SU-DHL-6 (cell line): ENCODE results near the gene NFATC3.

ENCODE experiments used
- H2AFZ ChIP-seq: fragments of 200-600 bp; sonication (generic); 2 replicates; pipeline ENCODE4 v1.6.1; 2014; ENCODE audit warnings: low read depth, mild to moderate bottlenecking, moderate library complexity, mixed read lengths, antibody characterized with exemption, low read length; ENCODE audit not compliant: severe bottlenecking
- H3F3A ChIP-seq: fragments of 200-600 bp; shearing (Covaris generic); 2 replicates; pipeline ENCODE4 v1.6.0; 2016; ENCODE audit warnings: antibody characterized with exemption, mild to moderate bottlenecking; ENCODE audit not compliant: insufficient read depth
- H3K27ac ChIP-seq: fragments of 200-600 bp; sonication (generic); 2 replicates; pipeline ENCODE4 v1.5.1; 2016; ENCODE audit warnings: low read depth, mild to moderate bottlenecking, low read length, moderate library complexity, mixed read lengths
- H3K27me3 ChIP-seq: fragments of 200-600 bp; sonication (generic), shearing (Covaris generic); 2 replicates; pipeline ENCODE4 v1.6.0; 2014; ENCODE audit warnings: mild to moderate bottlenecking, low read length
- H3K36me3 ChIP-seq: fragments of 200-600 bp; sonication (generic); 2 replicates; pipeline ENCODE4 v1.6.1; 2014; ENCODE audit warnings: mild to moderate bottlenecking, low read length, mixed read lengths
- H3K4me2 ChIP-seq: fragments of 300-600, 200-600 bp; shearing (Covaris generic), sonication (generic); 2 replicates; pipeline ENCODE4 v1.6.0; 2014; ENCODE audit warnings: low read length, low read depth, mild to moderate bottlenecking; ENCODE audit not compliant: poor library complexity, severe bottlenecking
- H3K4me3 ChIP-seq: fragments of 200-600 bp; sonication (generic); 2 replicates; pipeline ENCODE4 v1.5.1; 2014; ENCODE audit warnings: antibody characterized with exemption, low read length, mild to moderate bottlenecking, mixed read lengths; ENCODE audit not compliant: insufficient read depth, poor library complexity, severe bottlenecking
- H3K79me2 ChIP-seq: fragments of 200-600 bp; sonication (generic); 2 replicates; pipeline ENCODE4 v1.6.1; 2014; ENCODE audit warnings: mild to moderate bottlenecking, low read length, moderate library complexity; ENCODE audit not compliant: insufficient read depth
- H3K9ac ChIP-seq: fragments of 200-600 bp; sonication (generic); 2 replicates; pipeline ENCODE4 v1.7.0; 2014; ENCODE audit warnings: mild to moderate bottlenecking, low read length
- H3K9me2 ChIP-seq: fragments of 200-600 bp; sonication (generic); replicated peaks from 2 replicates; pipeline ENCODE4 v1.6.1; 2014; ENCODE audit warnings: low read length; ENCODE audit not compliant: insufficient read depth
- H3K9me3 ChIP-seq: fragments of 200-600 bp; sonication (generic); 2 replicates; pipeline ENCODE4 v1.6.1; 2014; ENCODE audit warnings: low read length, mixed read lengths; ENCODE audit not compliant: insufficient read depth
- H4K20me1 ChIP-seq: fragments of 200-600 bp; sonication (generic); 2 replicates; pipeline ENCODE4 v1.6.1; 2014; ENCODE audit warnings: low read depth, mild to moderate bottlenecking, antibody characterized with exemption, low read length, moderate library complexity, mixed read lengths
- EZH2phosphoT487 ChIP-seq: fragments of 200-600 bp; sonication (generic), shearing (Covaris generic); conservative IDR thresholded peaks from 2 replicates; pipeline ENCODE4 v1.6.1; 2018; ENCODE audit warnings: mild to moderate bottlenecking, antibody characterized with exemption, low read length, moderate library complexity, mixed read lengths
- TF ChIP-seq, protein P1 (sequence below): fragments of 200-600 bp; sonication (generic); IDR thresholded peaks from one replicate; pipeline ENCODE4 v1.5.1; 2017; ENCODE audit warnings: antibody characterized with exemption, mild to moderate bottlenecking, low read length, moderate library complexity; ENCODE audit not compliant: insufficient read depth, poor library complexity, severe bottlenecking

The NFATC3 gene

DNA sequence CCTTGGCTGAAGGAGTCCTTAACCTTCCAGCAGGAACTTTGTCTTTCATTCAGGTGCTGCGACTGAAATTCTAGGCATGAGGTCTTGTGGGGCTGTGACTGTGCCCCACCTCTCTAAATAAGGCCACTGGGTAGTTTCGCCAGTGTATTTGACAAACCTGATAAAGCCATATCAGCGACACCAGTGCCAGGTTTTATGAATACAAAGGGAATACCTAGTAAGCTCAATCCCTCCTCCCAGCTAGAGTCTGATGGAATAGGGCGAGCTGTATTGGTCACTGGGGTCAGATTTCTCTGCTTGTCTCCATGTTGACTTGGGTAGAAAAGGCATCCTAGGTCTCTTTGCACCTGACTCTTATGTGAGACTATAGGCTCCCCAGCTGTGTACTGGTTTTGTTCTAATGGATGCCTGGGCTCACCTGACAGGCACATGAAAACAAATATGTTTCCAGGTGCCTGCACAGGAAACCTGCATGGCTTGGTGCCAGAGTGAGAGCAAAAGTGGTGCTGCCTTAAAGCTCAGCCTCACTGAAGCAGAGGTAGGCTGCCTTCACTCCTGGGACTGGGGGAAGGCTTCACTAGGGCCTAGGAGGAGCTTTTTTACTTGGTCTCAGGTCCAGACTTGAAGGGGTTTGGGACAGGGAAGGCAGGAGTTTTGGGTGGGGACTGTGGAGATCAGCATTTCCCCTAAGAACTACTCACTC, 187.5 kb downstream of the NFATC3 start:
- Histone ChIP-seq H3K9ac (peak overlapping the region; percentile 8; the same call in 1 of the 2 replicates), H4K20me1 (no peaks in the 10 kb centered on the region), H3K4me2 (peak overlapping the region; percentile 31), H3K79me2 (peaks cover 88% of the 10 kb centered on the region), H2AFZ (no peak overlapping the region), H3K4me3 (no peak overlapping the region), H3K27ac (peak overlapping the region; percentile 57), H3F3A (peaks cover 7% of the 10 kb centered on the region; the same call in 1 of the 2 replicates), H3K27me3 (no peaks in the 10 kb centered on the region), H3K36me3 (0 out of 2 replicates have a peak, but pooled peaks cover 6% of the 10 kb centered on the region), H3K9me2 (no peaks in the 10 kb centered on the region), H3K9me3 (no peaks in the 10 kb centered on the region)
- TF ChIP-seq EZH2phosphoT487, result no peak
- TF ChIP-seq, protein P1, sequence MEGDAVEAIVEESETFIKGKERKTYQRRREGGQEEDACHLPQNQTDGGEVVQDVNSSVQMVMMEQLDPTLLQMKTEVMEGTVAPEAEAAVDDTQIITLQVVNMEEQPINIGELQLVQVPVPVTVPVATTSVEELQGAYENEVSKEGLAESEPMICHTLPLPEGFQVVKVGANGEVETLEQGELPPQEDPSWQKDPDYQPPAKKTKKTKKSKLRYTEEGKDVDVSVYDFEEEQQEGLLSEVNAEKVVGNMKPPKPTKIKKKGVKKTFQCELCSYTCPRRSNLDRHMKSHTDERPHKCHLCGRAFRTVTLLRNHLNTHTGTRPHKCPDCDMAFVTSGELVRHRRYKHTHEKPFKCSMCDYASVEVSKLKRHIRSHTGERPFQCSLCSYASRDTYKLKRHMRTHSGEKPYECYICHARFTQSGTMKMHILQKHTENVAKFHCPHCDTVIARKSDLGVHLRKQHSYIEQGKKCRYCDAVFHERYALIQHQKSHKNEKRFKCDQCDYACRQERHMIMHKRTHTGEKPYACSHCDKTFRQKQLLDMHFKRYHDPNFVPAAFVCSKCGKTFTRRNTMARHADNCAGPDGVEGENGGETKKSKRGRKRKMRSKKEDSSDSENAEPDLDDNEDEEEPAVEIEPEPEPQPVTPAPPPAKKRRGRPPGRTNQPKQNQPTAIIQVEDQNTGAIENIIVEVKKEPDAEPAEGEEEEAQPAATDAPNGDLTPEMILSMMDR, result no peak

DNA sequence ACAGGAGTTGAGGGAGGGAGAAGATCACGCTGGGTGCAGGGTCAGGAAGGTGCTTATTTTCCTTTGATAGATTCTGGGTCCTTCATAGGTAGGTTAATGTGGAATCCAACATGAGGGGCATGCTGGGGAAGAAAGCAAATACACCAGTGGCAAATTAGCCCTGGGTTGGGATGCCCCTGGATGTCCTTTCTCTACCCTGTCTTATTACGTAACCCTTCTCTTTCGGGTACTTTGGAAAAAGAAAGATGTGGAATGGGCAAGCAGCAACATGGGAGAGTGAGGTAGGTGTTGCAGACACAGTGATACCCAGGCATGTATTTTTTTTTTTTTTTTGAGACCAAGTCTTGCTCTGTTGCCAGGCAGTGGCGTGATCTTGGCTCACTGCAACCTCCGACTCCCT, 188.3 kb downstream of the NFATC3 start:
- no peak for TF ChIP-seq EZH2phosphoT487
- TF ChIP-seq, protein P1, result no peak
- Histone ChIP-seq H3K4me3 (no peak overlapping the region), H3F3A (peaks cover 5% of the 10 kb centered on the region; the same call in 1 of the 2 replicates), H3K9me3 (no peaks in the 10 kb centered on the region), H2AFZ (no peak overlapping the region), H3K27me3 (no peaks in the 10 kb centered on the region), H3K9me2 (no peaks in the 10 kb centered on the region), H3K27ac (peak overlapping the region; percentile 57), H3K79me2 (peaks cover 80% of the 10 kb centered on the region), H3K36me3 (0 out of 2 replicates have a peak, but pooled peaks cover 6% of the 10 kb centered on the region), H3K4me2 (no peak overlapping the region), H4K20me1 (no peaks in the 10 kb centered on the region), H3K9ac (0 out of 2 replicates have a peak overlapping the region, but pooled peaks have one; percentile 8)

DNA sequence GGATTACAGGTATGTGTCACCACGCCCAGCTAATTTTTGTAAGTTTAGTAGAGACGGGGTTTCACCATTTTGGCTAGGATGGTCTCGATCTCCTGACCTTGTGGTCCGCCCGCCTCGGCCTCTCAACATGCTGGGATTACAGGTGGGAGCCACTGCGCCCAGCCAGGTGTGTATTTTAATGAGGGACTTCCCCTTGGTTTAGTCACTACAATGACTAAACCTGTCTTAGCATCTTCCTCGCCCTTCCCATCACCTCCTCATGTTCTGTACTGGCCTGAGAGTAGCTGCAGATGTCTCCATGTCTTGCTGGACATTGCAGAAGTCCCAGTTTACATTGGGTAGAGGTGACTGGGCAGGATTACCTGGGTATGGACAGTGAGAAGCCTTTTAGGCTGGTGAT, 188.7 kb downstream of the NFATC3 start:
- H3K4me3 ChIP-seq, result no peak overlapping the region
- no peak overlapping the region for H3K9ac ChIP-seq
- H3K79me2 ChIP-seq, result peaks cover 75% of the 10 kb centered on the region
- no peaks in the 10 kb centered on the region for H3K9me2 ChIP-seq
- H3K27me3 ChIP-seq, result no peaks in the 10 kb centered on the region
- H3F3A ChIP-seq, result peaks cover 5% of the 10 kb centered on the region; the same call in 1 of the 2 replicates
- no peak overlapping the region for H2AFZ ChIP-seq
- 0 out of 2 replicates have a peak, but pooled peaks cover 6% of the 10 kb centered on the region for H3K36me3 ChIP-seq
- no peaks in the 10 kb centered on the region for H4K20me1 ChIP-seq
- TF ChIP-seq, protein P1, result no peak
- no peak for TF ChIP-seq EZH2phosphoT487
- peak overlapping the region; percentile 79 for H3K27ac ChIP-seq
- no peak overlapping the region for H3K4me2 ChIP-seq
- H3K9me3 ChIP-seq, result no peaks in the 10 kb centered on the region
